GM18951 (cell line): Measurements from ENCODE around the gene ABCC3.

Experiments used
- POLR2A ChIP-seq: IDR thresholded peaks from 4 replicates; pipeline ENCODE4 v1.6.1; 2011; ENCODE audit warnings: mild to moderate bottlenecking; ENCODE audit not compliant: insufficient read length, insufficient read depth; ENCODE audit errors: extremely low read depth
- in situ Hi-C: fragments of 300-500 bp; cut with MboI; formaldehyde crosslinking; loops from one replicate; pipeline ENCODE4 v1.12.0; 2022; ENCODE audit warnings: low sequenced_read_pairs, mixed read lengths, inconsistent platforms; ENCODE audit not compliant: unreplicated experiment

Gene ABCC3

GRCh38 chr17:50596191-50597037, 38.3 kb upstream of the ABCC3 start:
- no peak for TF ChIP-seq POLR2A
- in situ Hi-C loops, result no loop called here

DNA sequence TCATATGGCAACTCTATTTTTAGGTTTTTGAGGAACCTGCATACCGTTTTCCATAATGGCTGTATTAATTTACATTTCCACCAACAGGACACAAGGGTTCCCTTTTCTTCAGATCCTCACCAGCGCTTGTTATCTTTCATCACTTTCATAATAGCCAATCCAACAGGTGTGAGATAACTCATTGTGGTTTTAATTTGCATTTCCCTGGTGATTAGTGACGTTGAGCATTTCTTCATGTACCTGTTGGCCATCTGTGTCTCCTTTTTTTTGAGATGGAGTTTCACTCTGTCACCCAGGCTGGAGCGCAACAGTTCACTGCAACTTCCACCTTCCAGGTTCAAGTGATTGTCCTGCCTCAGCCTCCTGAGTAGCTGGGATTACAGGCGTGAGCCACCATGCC, 36.2 kb upstream of the ABCC3 start:
- no peak for TF ChIP-seq POLR2A
- in situ Hi-C loops, result no loop called here

DNA sequence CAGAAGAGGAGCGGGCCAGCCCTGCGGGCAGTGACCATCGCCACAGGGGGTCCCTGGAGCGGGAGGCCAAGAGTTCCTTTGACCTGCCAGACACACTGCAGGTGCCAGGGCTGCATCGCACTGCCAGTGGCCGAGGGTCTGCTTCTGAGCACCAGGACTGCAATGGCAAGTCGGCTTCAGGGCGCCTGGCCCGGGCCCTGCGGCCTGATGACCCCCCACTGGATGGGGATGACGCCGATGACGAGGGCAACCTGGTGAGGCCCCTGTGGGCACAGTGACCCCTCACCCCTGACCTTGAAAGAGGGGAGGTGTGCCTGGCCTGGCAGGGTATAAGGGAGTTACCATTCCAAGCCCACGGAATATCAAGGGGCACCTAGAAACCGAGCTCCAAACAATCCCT, 35.1 kb upstream of the ABCC3 start:
- in situ Hi-C loops, result no loop called here
- no peak for TF ChIP-seq POLR2A

GRCh38 chr17:50601823-50602375, 32.8 kb upstream of the ABCC3 start:
- in situ Hi-C loops, result no loop called here
- no peak for TF ChIP-seq POLR2A

DNA sequence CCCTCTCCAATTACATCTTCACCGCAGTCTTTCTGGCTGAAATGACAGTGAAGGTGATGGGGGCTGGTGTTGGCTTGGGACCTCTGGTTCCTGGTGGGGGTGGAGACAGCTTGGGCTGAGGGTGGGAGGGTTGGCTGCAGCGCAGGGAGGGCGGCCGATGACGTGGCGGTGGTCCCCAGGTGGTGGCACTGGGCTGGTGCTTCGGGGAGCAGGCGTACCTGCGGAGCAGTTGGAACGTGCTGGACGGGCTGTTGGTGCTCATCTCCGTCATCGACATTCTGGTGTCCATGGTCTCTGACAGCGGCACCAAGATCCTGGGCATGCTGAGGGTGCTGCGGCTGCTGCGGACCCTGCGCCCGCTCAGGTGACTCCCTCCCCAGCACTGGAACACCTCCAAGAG, 31.8 kb upstream of the ABCC3 start:
- in situ Hi-C loops, result no loop called here

DNA sequence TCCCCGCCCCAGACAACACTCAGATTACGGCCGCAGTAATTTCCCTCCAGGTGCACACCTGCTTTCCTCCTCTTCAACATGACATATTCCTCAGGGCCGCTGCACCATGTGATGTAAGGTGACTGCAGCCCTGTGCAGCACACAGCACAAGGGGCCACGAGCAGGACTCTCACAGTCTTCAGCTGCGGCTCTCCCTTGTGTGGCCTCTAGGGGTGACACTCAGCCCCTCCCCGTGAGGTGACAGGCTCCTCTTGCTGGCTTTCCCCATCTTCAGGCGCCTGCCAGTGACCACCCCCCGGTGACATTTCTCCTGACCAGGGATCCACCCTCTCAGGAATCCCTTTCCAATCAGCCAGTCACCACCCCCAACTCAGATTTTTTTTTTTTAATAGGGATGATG, 31.3 kb upstream of the ABCC3 start:
- in situ Hi-C loops, result no loop called here
- no peak for TF ChIP-seq POLR2A

More for the DNA sequence above, 31.8 kb upstream of the ABCC3 start:
- no peak for TF ChIP-seq POLR2A

DNA sequence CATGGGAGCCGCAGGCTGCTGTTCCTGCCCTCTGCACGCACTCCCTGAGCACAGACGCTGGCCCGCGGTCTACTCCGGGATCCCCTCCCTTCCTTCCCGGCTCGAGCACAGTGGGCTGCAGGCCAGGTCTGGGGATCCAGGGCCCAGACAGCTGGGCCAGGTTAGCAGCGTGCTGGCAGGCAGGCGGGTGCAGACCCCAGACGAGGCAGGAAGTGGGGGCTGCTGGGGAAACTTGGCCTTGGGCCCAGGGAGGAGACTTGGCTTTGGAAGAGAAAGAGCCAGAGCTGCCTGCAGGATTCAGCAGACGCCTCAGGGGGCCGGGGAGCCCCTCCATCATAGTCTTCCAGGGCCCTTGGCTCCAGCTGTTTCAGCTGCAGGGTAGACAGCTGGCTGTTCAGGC, 30.2 kb upstream of the ABCC3 start:
- in situ Hi-C loops, result no loop called here
- no peak for TF ChIP-seq POLR2A

GRCh38 chr17:50605429-50605828, 29.3 kb upstream of the ABCC3 start:
- in situ Hi-C loops, result no loop called here
- no peak for TF ChIP-seq POLR2A

- in situ Hi-C loops, result no loop called here
- no peak for TF ChIP-seq POLR2A
These were observed 27.0 kb upstream of the ABCC3 start for GRCh38 chr17:50607522-50608175.

GRCh38 chr17:50608700-50609379, 25.8 kb upstream of the ABCC3 start:
- TF ChIP-seq POLR2A, result no peak
- in situ Hi-C loops, result no loop called here

DNA sequence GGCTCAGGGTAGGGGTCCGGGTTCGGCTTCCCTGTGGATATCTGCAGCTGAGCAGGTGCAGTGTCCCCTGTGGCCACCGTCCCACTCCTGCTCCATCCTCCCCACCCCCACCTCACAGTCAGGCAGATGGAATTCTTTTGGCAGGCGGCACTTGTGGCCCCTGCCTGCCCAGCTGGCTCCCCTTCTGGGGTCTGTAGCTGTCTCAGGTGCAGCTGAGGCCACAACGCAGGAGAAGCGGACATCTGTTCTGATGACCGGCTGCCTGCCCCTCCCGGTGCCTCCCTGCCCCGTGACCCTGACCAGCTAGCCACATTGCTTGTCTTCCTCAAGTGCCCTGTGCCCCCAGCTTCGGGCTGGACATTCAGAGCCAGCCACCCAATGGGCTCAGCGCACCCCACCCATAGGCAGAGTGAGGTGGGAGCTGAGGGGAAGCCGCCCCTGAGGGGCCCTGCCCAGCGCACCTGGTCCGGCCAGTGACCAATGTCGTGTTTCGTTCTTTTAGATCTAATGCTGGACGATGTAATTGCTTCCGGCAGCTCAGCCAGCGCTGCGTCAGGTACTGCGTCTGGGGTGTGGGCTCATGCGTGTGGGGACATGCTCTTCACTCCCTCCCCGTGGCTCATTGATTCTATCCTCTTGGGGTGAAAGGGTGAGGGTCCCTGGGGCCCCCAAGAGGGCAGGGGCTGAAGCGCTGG, 25.2 kb upstream of the ABCC3 start:
- no peak for TF ChIP-seq POLR2A
- in situ Hi-C loops, result no loop called here

DNA sequence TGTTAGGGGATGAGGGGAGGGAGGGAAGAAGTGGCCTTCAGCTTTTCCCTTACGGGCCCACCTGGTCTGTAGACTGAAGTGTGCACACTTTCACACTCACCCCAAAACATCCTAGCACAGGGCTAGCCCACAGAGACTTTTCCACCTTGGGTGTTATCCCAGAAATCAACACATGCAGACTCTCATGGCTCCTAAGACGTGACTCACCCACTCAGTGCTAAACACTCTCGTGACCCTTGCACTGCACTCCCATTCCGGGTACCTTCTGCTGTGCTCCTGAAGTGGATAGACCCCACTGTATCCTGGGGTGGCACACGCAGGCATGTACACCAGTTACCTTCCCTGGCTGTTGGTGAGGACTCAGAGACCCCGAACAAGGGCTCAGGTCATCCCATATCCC, 23.0 kb upstream of the ABCC3 start:
- TF ChIP-seq POLR2A, result no peak
- in situ Hi-C loops, result no loop called here

DNA sequence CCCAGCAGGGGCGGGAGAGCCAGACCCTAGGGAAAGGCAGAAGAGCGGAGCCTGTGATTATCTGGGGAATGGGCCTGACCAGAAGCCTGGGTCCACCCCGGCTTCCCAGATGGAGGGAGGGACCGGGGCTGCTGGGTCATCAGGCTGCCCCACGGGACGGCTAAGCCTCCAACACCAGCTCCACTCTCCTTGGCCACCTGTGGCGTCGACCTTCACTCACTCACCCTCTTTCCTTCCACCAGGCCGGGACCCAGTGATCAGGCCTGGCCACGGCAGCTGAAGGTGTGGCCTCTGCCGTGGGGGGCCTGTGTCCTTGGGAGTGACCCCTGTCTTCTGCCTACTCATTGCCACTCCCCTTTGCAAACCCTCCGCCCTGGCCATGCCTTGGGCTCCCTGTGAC, 22.4 kb upstream of the ABCC3 start:
- TF ChIP-seq POLR2A, result no peak
- in situ Hi-C loops, result no loop called here
